GM23338 (cell line): Measurements from ENCODE around the gene NRG3. TPM values are rescaled to one million over a fixed set of nuclear protein-coding genes. Genes with fewer than 3 reads are reported as not detected.

ENCODE experiments used
- ATAC-seq: fragments of 200-7000 bp; cut with Tn5 transposase; 3 replicates; pipeline ENCODE4 v1.9.1; 2020
- DNase-seq: peaks from one replicate; pipeline ENCODE4 v3.0.0-alpha.2; 2015; ENCODE audit warnings: low spot score
- H2AFZ ChIP-seq: fragments of 200-600 bp; sonication (generic); 2 replicates; pipeline ENCODE4 v1.8.0; 2016; ENCODE audit warnings: antibody characterized with exemption, mild to moderate bottlenecking, moderate library complexity
- H3F3A ChIP-seq: fragments of 200-600 bp; sonication (generic); replicated peaks from 2 replicates; pipeline ENCODE4 v1.8.0; 2017; ENCODE audit warnings: antibody characterized with exemption, mixed run types, low read depth
- H3K27ac ChIP-seq: fragments of 200-600 bp; sonication (generic); 2 replicates; pipeline ENCODE4 v1.6.1; 2016; ENCODE audit warnings: low read depth
- H3K27me3 ChIP-seq: fragments of 200-600 bp; sonication (generic); 2 replicates; pipeline ENCODE4 v1.8.0; 2016; ENCODE audit warnings: mild to moderate bottlenecking, mixed run types, moderate library complexity; ENCODE audit not compliant: insufficient read depth
- H3K36me3 ChIP-seq: fragments of 200-600 bp; sonication (generic); 2 replicates; pipeline ENCODE4 v1.8.0; 2016; ENCODE audit warnings: mild to moderate bottlenecking; ENCODE audit not compliant: insufficient read depth
- H3K4me1 ChIP-seq: fragments of 200-600 bp; sonication (generic); 2 replicates; pipeline ENCODE4 v1.8.0; 2016; ENCODE audit warnings: mild to moderate bottlenecking, moderate library complexity; ENCODE audit not compliant: insufficient read depth
- H3K4me2 ChIP-seq: fragments of 200-600 bp; sonication (generic); 2 replicates; pipeline ENCODE4 v1.7.1; 2017; ENCODE audit warnings: mixed run types
- H3K4me3 ChIP-seq: fragments of 200-600 bp; sonication (generic); 2 replicates; pipeline ENCODE4 v1.6.1; 2016; ENCODE audit warnings: mixed run types
- H3K79me2 ChIP-seq: fragments of 200-600 bp; sonication (generic); replicated peaks from 2 replicates; pipeline ENCODE4 v1.8.0; 2017; ENCODE audit warnings: mild to moderate bottlenecking; ENCODE audit not compliant: insufficient read depth
- H3K9me2 ChIP-seq: fragments of 200-600 bp; sonication (generic); 2 replicates; pipeline ENCODE4 v1.8.0; 2017; ENCODE audit not compliant: insufficient read depth
- H4K20me1 ChIP-seq: fragments of 200-600 bp; sonication (generic); replicated peaks from 2 replicates; pipeline ENCODE4 v1.8.0; 2017; ENCODE audit warnings: mild to moderate bottlenecking; ENCODE audit not compliant: insufficient read depth
- H3K27ac Mint-ChIP-seq: 2 replicates; pipeline ENCODE4 v1.8.0; 2020; ENCODE audit warnings: inconsistent platforms, mild to moderate bottlenecking, moderate library complexity, mixed read lengths
- H3K27me3 Mint-ChIP-seq: 3 replicates; pipeline ENCODE4 v1.8.0; 2022; ENCODE audit warnings: low read depth, mild to moderate bottlenecking, moderate library complexity, mixed read lengths, inconsistent platforms; ENCODE audit not compliant: insufficient read depth, poor library complexity
- H3K36me3 Mint-ChIP-seq: 3 replicates; pipeline ENCODE4 v1.8.0; 2021; ENCODE audit warnings: low read depth, mild to moderate bottlenecking, inconsistent platforms, moderate library complexity, mixed read lengths
- H3K4me1 Mint-ChIP-seq: 3 replicates; pipeline ENCODE4 v1.8.0; 2020; ENCODE audit warnings: mild to moderate bottlenecking, inconsistent platforms, mixed read lengths
- H3K4me3 Mint-ChIP-seq: 3 replicates; pipeline ENCODE4 v1.8.0; 2021; ENCODE audit warnings: moderate library complexity, mild to moderate bottlenecking, inconsistent platforms, mixed read lengths
- H3K9me3 Mint-ChIP-seq: 3 replicates; pipeline ENCODE4 v1.8.0; 2020; ENCODE audit warnings: moderate library complexity, mild to moderate bottlenecking, inconsistent platforms, mixed read lengths
- CREB1 ChIP-seq: fragments of 250-450 bp; sonication (Bioruptor Pico); IDR thresholded peaks from 2 replicates; pipeline ENCODE4 v1.5.0; 2020; ENCODE audit warnings: low read depth, mild to moderate bottlenecking, moderate library complexity
- EZH2 ChIP-seq: fragments of 200-600 bp; sonication (generic); IDR thresholded peaks from one replicate; pipeline ENCODE4 v1.8.0; 2017; ENCODE audit warnings: antibody characterized with exemption, mild to moderate bottlenecking, low read depth; ENCODE audit not compliant: unreplicated experiment
- EZH2phosphoT487 ChIP-seq: fragments of 200-600 bp; sonication (generic); IDR thresholded peaks from one replicate; pipeline ENCODE4 v1.8.1; 2018; ENCODE audit warnings: antibody characterized with exemption; ENCODE audit not compliant: unreplicated experiment
- JUNB ChIP-seq: IDR thresholded peaks from one replicate; pipeline ENCODE4 v1.6.1; 2016; ENCODE audit warnings: antibody characterized with exemption; ENCODE audit not compliant: unreplicated experiment
- REST ChIP-seq: IDR thresholded peaks from one replicate; pipeline ENCODE4 v1.6.1; 2018; ENCODE audit warnings: antibody characterized with exemption; ENCODE audit not compliant: unreplicated experiment
- ZNF462 ChIP-seq: fragments of 250-450 bp; sonication (Bioruptor Pico); IDR thresholded peaks from 2 replicates; pipeline ENCODE4 v1.5.0; 2020; ENCODE audit warnings: mild to moderate bottlenecking, moderate library complexity
- polyA plus RNA-seq: library from polyadenylated mRNA; unstranded; fragments of >200 nt; fragmentation: Nextera tagmentation; extraction: Ambion mirVana; gene quantifications from 2 replicates; pipeline ENCODE4 v1.2.1, GENCODE V29; 2016
- total RNA-seq: library from RNA; depleted of rRNA; stranded (reverse); fragments of >200 nt; shearing (Covaris generic); gene quantifications from 2 replicates; pipeline ENCODE4 v1.2.3, GENCODE V29; 2014

NRG3 gene
- total and polyA plus RNA-seq, 2 experiments from 2014 or later: 1.9 to 3.9 TPM

- no peak for TF ChIP-seq REST
- no peak for TF ChIP-seq JUNB
- TF ChIP-seq ZNF462 (CRISPR knock-in tag): no peak
- TF ChIP-seq EZH2: no peak
- TF ChIP-seq CREB1 (CRISPR knock-in tag): no peak
Measured at GRCh38 chr10:82038587-82038986, 163.6 kb downstream of the NRG3 start (continued).

GRCh38 chr10:82040336-82040735, 165.3 kb downstream of the NRG3 start:
- Mint-ChIP-seq H3K36me3 (peaks cover 2% of the 10 kb centered on the region; the same call in 1 of the 3 replicates), H3K27ac (no peak overlapping the region), H3K9me3 (peaks cover 2% of the 10 kb centered on the region; the same call in 2 of the 3 replicates), H3K27me3 (no peaks in the 10 kb centered on the region), H3K4me1 (peaks cover 12% of the 10 kb centered on the region), H3K4me3 (no peak overlapping the region)
- Histone ChIP-seq H3K36me3 (no peaks in the 10 kb centered on the region), H2AFZ (no peak overlapping the region), H3K27me3 (no peaks in the 10 kb centered on the region), H3K27ac (no peak overlapping the region; the same call in 1 of the 2 replicates), H4K20me1 (no peaks in the 10 kb centered on the region), H3K4me1 (0 out of 2 replicates have a peak, but pooled peaks cover 4% of the 10 kb centered on the region), H3F3A (no peaks in the 10 kb centered on the region), H3K9me2 (no peaks in the 10 kb centered on the region), H3K79me2 (no peaks in the 10 kb centered on the region), H3K4me3 (no peak overlapping the region), H3K4me2 (no peak overlapping the region)
- ATAC-seq: no peak
- no peak for DNase-seq
- TF ChIP-seq EZH2phosphoT487: no peak
- no peak for TF ChIP-seq ZNF462 (CRISPR knock-in tag)
- TF ChIP-seq JUNB: no peak
